ENCODE data around the gene BLOC1S4.

DNA sequence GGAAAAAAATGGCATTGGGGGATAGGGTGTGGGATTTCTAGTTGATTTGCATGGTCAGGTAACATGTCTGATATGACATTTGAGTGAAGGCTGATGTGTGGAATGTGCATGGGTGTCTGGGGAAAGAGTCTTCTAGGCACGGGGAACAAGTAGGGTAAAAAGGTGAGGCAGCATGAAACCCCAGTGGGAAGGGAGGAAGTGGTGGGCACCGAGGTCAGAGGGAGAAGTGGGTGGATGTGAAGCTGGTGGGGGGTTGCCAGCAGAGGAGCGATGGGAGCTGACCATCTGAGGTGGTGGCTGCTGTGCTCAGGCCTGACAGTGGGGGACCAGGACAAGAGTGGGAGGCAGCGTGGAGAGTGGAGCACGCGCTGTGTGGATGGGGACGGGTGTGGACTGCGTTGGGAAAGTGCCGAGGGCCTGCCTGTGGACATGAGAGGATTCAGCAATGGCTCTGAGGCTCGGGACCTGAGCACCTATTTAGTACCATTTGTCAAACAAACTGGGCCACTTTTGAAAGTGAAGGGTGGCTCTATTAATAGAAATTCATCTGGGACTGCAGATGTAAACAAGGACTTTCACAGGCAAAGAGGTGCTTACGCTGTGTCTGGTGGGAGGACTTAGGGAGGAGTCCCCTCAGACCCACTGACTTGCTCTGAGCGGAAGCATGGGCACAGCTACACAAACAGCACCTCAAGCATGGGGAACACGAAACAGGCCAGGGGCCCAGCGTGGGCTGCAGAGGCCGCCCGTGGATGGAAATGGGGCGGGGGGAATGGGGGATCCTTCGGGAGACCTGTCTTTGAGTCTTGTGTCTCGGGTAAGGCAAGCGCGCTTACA is 39.0 kb upstream of the BLOC1S4 start:
- no peak for TF ChIP-seq EP300 (IDR thresholded peaks at IDR 0.05; ENCODE audit: borderline replicate concordance in 1 of 2, low read depth in 1 of 2, low read length in 1 of 2)
- TF ChIP-seq CTCF (IDR thresholded peaks at IDR 0.05): no peak
- TF ChIP-seq, protein P1, sequence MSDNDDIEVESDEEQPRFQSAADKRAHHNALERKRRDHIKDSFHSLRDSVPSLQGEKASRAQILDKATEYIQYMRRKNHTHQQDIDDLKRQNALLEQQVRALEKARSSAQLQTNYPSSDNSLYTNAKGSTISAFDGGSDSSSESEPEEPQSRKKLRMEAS (IDR thresholded peaks at IDR 0.05; ENCODE audit: low read depth): no peak
- no peak for TF ChIP-seq TEAD4 (IDR thresholded peaks at IDR 0.05; ENCODE audit: borderline replicate concordance, insufficient read depth)
- TF ChIP-seq TCF12 (IDR thresholded peaks at IDR 0.05): no peak
- TF ChIP-seq RFX5 (IDR thresholded peaks at IDR 0.05; ENCODE audit: low read length): no peak
- no peak for TF ChIP-seq EZH2phosphoT487 (IDR thresholded peaks at IDR 0.05; ENCODE audit: borderline replicate concordance, low read depth)
- no peak for TF ChIP-seq POLR2AphosphoS5 (IDR thresholded peaks at IDR 0.05; ENCODE audit: low read depth, low read length)
- no peak for TF ChIP-seq CHD2 (IDR thresholded peaks at IDR 0.05; ENCODE audit: low read length, partially characterized antibody)
- no peak for TF ChIP-seq RAD21 (IDR thresholded peaks at IDR 0.05; ENCODE audit: low read length)
- no peak for TF ChIP-seq YY1 (IDR thresholded peaks at IDR 0.05; ENCODE audit: low read depth)
- TF ChIP-seq USF1 (IDR thresholded peaks at IDR 0.05; ENCODE audit: borderline replicate concordance, low read depth): no peak
- TF ChIP-seq NFIC (IDR thresholded peaks at IDR 0.05; ENCODE audit: borderline replicate concordance): no peak
- TF ChIP-seq MXI1 (IDR thresholded peaks at IDR 0.05; ENCODE audit: low read depth, low read length): no peak
